Astrocyte (in vitro differentiated cells and primary cell): ENCODE measurements around the gene MYRIP.

Experiments used
- EZH2 ChIP-seq: IDR thresholded peaks from 2 replicates; pipeline ENCODE4 v1.6.1; 2012; ENCODE audit warnings: mild to moderate bottlenecking, low read length, inconsistent platforms; ENCODE audit not compliant: insufficient read depth
- TF ChIP-seq, protein P1 (sequence below): IDR thresholded peaks from 2 replicates; pipeline ENCODE4 v1.5.1; 2011; ENCODE audit warnings: low read depth, mild to moderate bottlenecking, inconsistent platforms, low read length, moderate library complexity; ENCODE audit not compliant: insufficient read depth

DNA sequence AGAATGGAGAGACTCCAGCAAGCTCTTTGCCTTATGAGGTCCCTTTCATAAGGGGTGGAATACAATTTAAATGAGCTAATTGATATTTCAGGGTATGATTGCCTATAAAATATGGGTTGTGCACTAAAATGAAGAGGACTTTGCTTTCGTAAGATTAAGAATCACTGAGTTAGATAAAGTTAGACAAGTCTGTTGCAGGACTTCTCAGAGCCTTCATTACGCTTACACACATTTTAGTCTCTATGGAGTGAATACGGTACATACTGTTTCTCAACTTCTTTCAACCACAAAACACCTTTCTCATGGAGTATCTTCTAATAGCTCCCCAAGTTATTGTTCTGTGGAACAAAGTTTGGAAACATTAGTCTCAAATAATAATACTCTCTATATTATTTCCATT, 17.8 kb upstream of the MYRIP start:
- TF ChIP-seq, protein P1, sequence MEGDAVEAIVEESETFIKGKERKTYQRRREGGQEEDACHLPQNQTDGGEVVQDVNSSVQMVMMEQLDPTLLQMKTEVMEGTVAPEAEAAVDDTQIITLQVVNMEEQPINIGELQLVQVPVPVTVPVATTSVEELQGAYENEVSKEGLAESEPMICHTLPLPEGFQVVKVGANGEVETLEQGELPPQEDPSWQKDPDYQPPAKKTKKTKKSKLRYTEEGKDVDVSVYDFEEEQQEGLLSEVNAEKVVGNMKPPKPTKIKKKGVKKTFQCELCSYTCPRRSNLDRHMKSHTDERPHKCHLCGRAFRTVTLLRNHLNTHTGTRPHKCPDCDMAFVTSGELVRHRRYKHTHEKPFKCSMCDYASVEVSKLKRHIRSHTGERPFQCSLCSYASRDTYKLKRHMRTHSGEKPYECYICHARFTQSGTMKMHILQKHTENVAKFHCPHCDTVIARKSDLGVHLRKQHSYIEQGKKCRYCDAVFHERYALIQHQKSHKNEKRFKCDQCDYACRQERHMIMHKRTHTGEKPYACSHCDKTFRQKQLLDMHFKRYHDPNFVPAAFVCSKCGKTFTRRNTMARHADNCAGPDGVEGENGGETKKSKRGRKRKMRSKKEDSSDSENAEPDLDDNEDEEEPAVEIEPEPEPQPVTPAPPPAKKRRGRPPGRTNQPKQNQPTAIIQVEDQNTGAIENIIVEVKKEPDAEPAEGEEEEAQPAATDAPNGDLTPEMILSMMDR = no peak
- no peak for TF ChIP-seq EZH2
